HepG2 (cell line): Measurements from ENCODE around the gene CMIP. TPM values are rescaled to one million over a fixed set of nuclear protein-coding genes. Genes with fewer than 3 reads are reported as not detected.

Source experiments
- ESRRA ChIP-seq: sonication (generic); formaldehyde crosslinking; IDR thresholded peaks from 2 replicates; pipeline ENCODE4 v1.5.1; 2020; ENCODE audit warnings: mild to moderate bottlenecking, low read depth, missing genetic modification reagents
- NBN ChIP-seq: fragments of 450-650 bp; conservative IDR thresholded peaks from 2 replicates; pipeline ENCODE4 v1.6.1; 2017
- SP4 ChIP-seq: sonication (generic); formaldehyde crosslinking; IDR thresholded peaks from 2 replicates; pipeline ENCODE4 v1.8.1; 2023; ENCODE audit warnings: mild to moderate bottlenecking, missing genetic modification reagents
- ZBTB40 ChIP-seq, 2 experiments: fragments of 450-650 bp in 1 of 2; sonication (generic) in 1 of 2; formaldehyde crosslinking in 1 of 2; IDR thresholded peaks; 2 replicates each; pipeline versions ENCODE4 v1.6.1 to v1.8.0; 2016 to 2022; ENCODE audit warnings: antibody characterized with exemption in 1 of 2, mild to moderate bottlenecking in 1 of 2, missing genetic modification reagents in 1 of 2
- ZMYM2 ChIP-seq: sonication (generic); formaldehyde crosslinking; IDR thresholded peaks from 2 replicates; pipeline ENCODE4 v1.8.0; 2022; ENCODE audit warnings: mild to moderate bottlenecking, missing genetic modification reagents
- ZNF101 ChIP-seq: sonication (generic); formaldehyde crosslinking; IDR thresholded peaks from 2 replicates; pipeline ENCODE4 v1.4.0; 2020; ENCODE audit warnings: mild to moderate bottlenecking, low read depth, missing genetic modification reagents, borderline replicate concordance
- ZNF253 ChIP-seq: sonication (generic); formaldehyde crosslinking; IDR thresholded peaks from 2 replicates; pipeline ENCODE4 v1.8.0; 2022; ENCODE audit warnings: mild to moderate bottlenecking, missing genetic modification reagents, borderline replicate concordance
- ZNF773 ChIP-seq: sonication (generic); formaldehyde crosslinking; IDR thresholded peaks from 2 replicates; pipeline ENCODE4 v1.4.0; 2020; ENCODE audit warnings: missing genetic modification reagents, borderline replicate concordance
- polyA plus RNA-seq, 8 experiments: library from polyadenylated mRNA; depleted of rRNA in 3 of 8; stranded (reverse) in 7 of 8; unstranded in 1 of 8; fragments of >200 nt; fragmentation: Illumina TruSeq in 4 of 8; extraction: Trizol in 4 of 8; gene quantifications; 2 replicates each; pipeline versions ENCODE4 v1.2.1 to v1.2.3, GENCODE V29; 2011 to 2016; ENCODE audit warnings: low read depth in 4 of 8, missing spikeins in 1 of 8, mixed read lengths in 1 of 8; ENCODE audit not compliant: insufficient read depth in 1 of 8
- total RNA-seq, 5 experiments: library from RNA; depleted of rRNA; stranded (reverse); fragments of >200 nt; fragmentation: Illumina TruSeq; extraction: Trizol; gene quantifications; 2 replicates each; pipeline ENCODE4 v1.2.3, GENCODE V29; 2016; ENCODE audit warnings: low read depth in 1 of 5

CMIP gene
- total and polyA plus RNA-seq, 2 of the 13 experiments (the other 11 are each of a cell fraction or from before 2014, with no cell fraction given): 10.9 to 18.1 TPM

GRCh38 chr16:81675662-81676061 lies 231.1 kb downstream of the CMIP start (continued):
- no peak for TF ChIP-seq ZBTB40 (IDR thresholded peaks at IDR 0.05)
- TF ChIP-seq ZBTB40 (CRISPR knock-in tag; IDR thresholded peaks at IDR 0.05): no peak
- no peak for TF ChIP-seq ZNF253 (CRISPR knock-in tag)
- no peak for TF ChIP-seq SP4 (CRISPR knock-in tag)
- TF ChIP-seq ESRRA (CRISPR knock-in tag): no peak
- TF ChIP-seq ZNF773 (CRISPR knock-in tag): no peak
- no peak for TF ChIP-seq NBN
- TF ChIP-seq ZNF101: no peak
- TF ChIP-seq ZMYM2 (CRISPR knock-in tag): no peak
